HG02798 (cell line): Measurements from ENCODE around the gene PCSK6.

Experiments
- ATAC-seq: cut with Tn5 transposase; IDR thresholded peaks from one replicate; pipeline ENCODE4 v1.9.1; 2021; ENCODE audit warnings: mild to moderate bottlenecking; ENCODE audit not compliant: unreplicated experiment, poor library complexity

Gene PCSK6

DNA sequence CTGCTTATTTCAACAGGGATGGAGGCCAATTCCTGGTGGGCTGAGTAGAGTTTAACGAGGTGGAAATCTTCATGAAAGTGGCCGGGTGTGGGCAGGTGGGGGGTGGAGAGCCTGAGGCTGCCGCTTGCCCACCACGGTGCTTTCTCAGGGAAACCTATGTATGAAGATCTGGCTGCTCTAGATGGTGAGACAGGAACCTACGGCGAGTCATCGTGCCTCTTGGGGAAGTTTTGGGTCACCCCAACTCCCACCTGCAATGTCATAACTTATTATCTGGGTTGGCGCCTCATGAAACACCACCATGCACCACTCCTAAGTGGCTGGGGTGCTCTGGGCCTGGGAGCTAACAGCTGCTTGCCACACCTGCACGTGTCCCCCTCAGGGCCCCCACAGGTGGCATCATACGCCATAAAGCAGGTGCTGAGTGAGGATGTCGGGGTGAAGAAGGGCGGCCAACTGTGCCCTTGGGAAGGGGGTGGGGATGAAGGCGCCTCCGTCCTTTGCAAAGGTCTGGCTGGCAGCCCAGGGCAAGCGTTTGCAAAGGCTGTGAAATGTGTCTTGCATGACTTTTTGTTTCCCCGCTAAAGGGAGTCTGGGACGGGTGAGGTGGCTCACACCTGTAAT, 166.5 kb downstream of the PCSK6 start:
- ATAC-seq = no peak

- no peak for ATAC-seq
These were observed 167.4 kb downstream of the PCSK6 start for GRCh38 chr15:101322016-101322695.

- ATAC-seq = no peak
These were observed 168.9 kb downstream of the PCSK6 start for GRCh38 chr15:101320501-101321052.

DNA sequence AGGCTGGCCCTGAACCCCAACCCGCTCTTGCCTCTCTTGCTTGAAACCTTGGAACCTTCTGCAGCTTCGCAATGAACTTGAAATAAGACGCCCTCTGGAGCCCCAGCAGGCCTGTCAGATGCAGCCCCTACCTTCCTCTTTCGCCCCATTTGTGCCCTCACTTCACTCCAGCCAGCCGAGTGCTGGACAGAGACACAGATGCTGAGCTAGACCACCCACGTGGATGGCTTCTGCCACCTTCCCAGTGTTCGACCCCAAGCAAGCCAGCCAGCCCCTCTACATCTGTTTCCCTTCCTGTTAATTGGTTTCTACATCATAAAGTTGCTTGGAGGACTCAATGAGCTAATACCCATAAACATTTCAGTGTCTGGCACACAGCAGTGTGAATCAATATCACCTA, 170.7 kb downstream of the PCSK6 start:
- ATAC-seq = no peak

DNA sequence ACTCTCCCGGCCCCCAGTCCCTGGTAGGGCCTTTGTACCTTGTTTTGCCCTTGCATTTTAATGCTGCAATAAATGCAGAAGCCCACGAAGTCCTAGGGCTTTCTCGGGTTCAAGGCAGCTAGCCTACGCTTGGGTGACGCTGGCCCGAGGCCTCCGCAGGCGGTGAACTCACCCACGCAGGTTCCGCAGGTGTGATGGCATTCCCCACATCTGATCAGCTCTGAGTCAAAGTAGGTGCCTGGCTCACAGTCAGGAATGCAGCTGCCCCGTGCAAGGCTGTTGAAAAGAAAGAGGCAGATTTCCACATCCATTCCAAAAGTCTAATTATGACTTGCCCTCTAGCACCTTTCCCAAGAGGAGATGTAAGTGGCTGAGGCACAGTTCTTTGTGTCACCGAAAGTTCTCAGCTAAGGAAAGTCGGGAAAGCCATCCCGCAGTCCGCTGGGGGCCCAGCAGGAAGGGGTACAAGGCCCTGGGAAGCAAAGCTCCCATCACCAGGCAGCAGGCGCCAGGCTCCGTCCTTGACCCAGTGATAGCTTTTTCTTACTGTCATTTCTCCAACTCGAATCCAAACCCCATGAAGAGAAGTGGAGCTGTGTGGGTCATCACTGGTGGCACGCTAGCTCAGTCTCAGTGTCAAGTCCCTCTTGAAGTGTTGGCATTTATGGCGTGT, 171.2 kb downstream of the PCSK6 start:
- ATAC-seq = no peak

GRCh38 chr15:101317336-101317872, 172.1 kb downstream of the PCSK6 start:
- no peak for ATAC-seq

DNA sequence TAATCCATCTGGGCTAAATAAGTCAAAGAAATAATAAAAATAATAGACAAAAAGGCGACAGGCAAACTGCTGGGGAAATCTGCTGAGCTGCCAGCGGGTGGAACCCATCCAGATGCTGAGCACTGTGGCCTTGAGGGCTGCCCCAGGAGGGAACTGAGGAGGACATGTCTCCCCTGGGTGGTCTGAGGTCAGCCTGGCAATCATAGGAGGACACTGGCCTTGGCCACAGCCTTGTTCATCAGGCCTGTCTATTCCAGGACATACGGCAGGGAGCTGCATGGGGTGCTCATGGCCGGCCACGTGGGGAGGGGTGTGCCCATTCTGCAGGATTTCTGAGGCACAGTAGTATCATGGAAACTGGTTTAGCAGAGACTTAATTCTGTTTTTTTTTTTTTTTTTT, 173.0 kb downstream of the PCSK6 start:
- ATAC-seq = no peak

- no peak for ATAC-seq
These were observed 173.8 kb downstream of the PCSK6 start for GRCh38 chr15:101315736-101316135.

GRCh38 chr15:101314336-101315125, 175.0 kb downstream of the PCSK6 start:
- no peak for ATAC-seq

DNA sequence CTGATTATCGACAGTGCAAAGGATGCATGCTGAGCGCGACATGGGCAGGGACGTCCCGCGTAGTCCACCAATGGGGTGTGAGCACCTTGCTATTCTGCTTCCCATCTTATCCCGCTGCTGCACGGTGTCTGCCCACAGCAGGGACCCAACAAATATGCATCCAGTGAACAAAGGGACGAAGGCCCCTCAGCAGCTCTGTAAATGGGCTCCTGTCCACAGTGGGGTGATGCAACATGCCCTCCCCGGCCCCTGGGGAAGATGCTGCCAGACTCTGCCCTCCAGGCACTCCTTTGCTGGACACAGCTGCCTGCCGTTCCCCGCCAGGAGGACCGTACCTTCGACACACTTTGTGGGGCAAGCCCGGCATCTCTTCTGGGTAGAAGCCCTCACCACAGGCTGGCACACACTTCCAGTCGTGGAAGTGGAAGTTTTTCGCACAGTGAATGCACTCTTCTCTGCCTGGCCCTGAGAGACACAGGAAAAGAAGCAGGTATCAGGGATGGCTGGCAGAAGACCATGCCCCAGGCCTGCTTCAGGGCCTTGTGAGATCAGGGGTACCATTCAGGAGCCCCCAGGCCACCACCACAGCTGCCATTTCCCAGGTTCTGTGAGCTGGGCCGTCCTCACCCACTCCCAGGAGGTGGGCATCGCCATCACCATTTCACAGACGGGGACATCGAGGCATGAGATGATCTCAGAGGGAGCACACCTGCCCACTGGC, 176.3 kb downstream of the PCSK6 start:
- no peak for ATAC-seq

DNA sequence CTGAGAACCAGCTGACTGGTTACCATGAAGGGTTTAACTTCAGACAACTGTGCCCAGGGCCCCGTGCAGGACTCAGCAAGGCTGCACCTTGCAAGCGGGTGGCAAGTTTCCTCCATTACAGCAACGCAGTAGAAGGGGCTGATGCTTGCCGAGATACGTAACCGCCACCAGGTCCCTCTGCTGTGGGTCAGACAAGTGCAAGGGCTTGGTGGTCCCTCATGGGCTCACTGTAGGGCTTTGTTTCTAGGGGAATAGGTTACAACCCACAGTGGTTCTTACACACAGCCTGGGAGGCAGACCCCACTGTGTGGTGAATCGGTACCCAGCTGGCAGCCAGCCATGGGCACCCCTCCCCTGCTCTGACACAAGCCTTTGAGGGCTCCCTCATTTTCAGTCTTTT, 179.0 kb downstream of the PCSK6 start:
- ATAC-seq = no peak

- ATAC-seq = no peak
These were observed 179.4 kb downstream of the PCSK6 start for GRCh38 chr15:101310161-101310480.

- no peak for ATAC-seq
These were observed 179.9 kb downstream of the PCSK6 start for GRCh38 chr15:101309436-101310160.

DNA sequence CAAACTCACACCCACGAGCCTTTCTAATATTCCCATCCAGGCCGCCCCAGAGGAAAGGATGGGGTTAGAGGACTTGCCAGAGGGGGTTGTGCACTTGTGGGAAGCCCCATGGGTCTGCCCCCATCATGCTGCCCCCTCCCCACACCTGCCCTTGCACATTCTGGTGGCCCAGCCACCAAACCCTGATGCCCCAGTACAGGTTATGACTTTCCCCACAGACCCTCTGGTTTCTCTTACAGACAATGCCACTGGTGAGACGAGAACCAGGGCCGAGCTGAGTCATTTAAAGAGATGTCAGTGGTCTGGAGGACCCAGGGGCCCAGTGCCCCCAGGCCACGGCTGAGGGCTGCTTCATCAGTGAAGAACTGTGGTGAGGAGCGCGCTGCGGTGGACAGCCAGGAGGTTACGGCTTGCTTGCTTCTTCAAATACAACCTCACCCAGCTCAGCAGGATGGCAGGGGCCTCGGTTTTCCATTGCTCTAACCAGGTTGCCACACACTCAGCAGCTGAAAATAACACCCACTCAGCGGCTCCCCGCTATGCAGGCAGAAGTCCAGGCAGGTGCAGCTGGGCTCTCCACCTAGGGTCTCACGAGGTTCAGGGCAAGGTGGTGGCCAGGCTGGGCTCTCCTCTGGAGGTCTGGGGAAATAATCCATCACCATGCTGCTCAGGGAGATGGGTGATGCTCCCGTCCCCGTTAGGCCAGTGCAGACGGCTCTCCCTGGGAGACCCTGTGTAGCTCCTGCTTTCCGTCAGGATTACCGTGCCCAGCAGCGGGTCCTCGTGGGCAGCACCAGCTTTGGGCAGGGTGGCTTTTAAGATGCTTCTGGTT, 180.7 kb downstream of the PCSK6 start:
- ATAC-seq = no peak

GRCh38 chr15:101307897-101308603, 181.5 kb downstream of the PCSK6 start:
- ATAC-seq = no peak

GRCh38 chr15:101307048-101307896, 182.2 kb downstream of the PCSK6 start:
- no peak for ATAC-seq
